BLaER1 (cell line): ENCODE results near the gene SLC16A7.
"Not testable (repeated sequence)": the region's sequence is repeated elsewhere in the genome, so short reads cannot be mapped to it uniquely, and the experiment has no call there.

ENCODE experiments used
- H3K27ac ChIP-seq: shearing (Covaris generic); formaldehyde crosslinking; 2 replicates; pipeline ENCODE4 v1.8.1; 2022
- H3K27me3 ChIP-seq: shearing (Covaris generic); formaldehyde crosslinking; 2 replicates; pipeline ENCODE4 v1.8.1; 2022
- H3K36me3 ChIP-seq: shearing (Covaris generic); formaldehyde crosslinking; 2 replicates; pipeline ENCODE4 v1.8.1; 2022
- H3K4me1 ChIP-seq: shearing (Covaris generic); formaldehyde crosslinking; 2 replicates; pipeline ENCODE4 v1.8.1; 2022
- H3K4me2 ChIP-seq: shearing (Covaris generic); formaldehyde crosslinking; 2 replicates; pipeline ENCODE4 v1.8.1; 2022
- H3K4me3 ChIP-seq: shearing (Covaris generic); formaldehyde crosslinking; 2 replicates; pipeline ENCODE4 v1.8.1; 2022
- H3K9ac ChIP-seq: shearing (Covaris generic); formaldehyde crosslinking; 2 replicates; pipeline ENCODE4 v1.8.1; 2022
- H3K9me3 ChIP-seq: shearing (Covaris generic); formaldehyde crosslinking; 2 replicates; pipeline ENCODE4 v1.8.1; 2022
- H4K20me1 ChIP-seq: shearing (Covaris generic); formaldehyde crosslinking; 2 replicates; pipeline ENCODE4 v1.8.1; 2022
- Cebpa-rat ChIP-seq: shearing (Covaris generic); IDR thresholded peaks from 2 replicates; pipeline ENCODE4 v1.8.1; 2022

The SLC16A7 gene

GRCh38 chr12:59583003-59583712 is 12.7 kb upstream of the SLC16A7 start:
- no peak for TF ChIP-seq Cebpa-rat
- no peaks in the 10 kb centered on the region for H3K27me3 ChIP-seq
- H3K4me2 ChIP-seq = no peak overlapping the region
- 0 out of 2 replicates have a peak, but pooled peaks cover 5% of the 10 kb centered on the region for H3K4me1 ChIP-seq
- H4K20me1 ChIP-seq = no peaks in the 10 kb centered on the region
- H3K36me3 ChIP-seq = no peaks in the 10 kb centered on the region
- H3K27ac ChIP-seq = no peak overlapping the region
- H3K9ac ChIP-seq = no peak overlapping the region
- no peaks in the 10 kb centered on the region for H3K9me3 ChIP-seq
- no peak overlapping the region for H3K4me3 ChIP-seq

- no peaks in the 10 kb centered on the region for H3K4me1 ChIP-seq
- H3K9ac ChIP-seq = no peak overlapping the region
- H3K27me3 ChIP-seq = no peaks in the 10 kb centered on the region
- no peak overlapping the region for H3K4me3 ChIP-seq
- no peak overlapping the region for H3K27ac ChIP-seq
- no peak overlapping the region for H3K4me2 ChIP-seq
- no peaks in the 10 kb centered on the region for H3K36me3 ChIP-seq
- H3K9me3 ChIP-seq = no peaks in the 10 kb centered on the region
- no peaks in the 10 kb centered on the region for H4K20me1 ChIP-seq
- no peak for TF ChIP-seq Cebpa-rat
These were observed 8.1 kb upstream of the SLC16A7 start for GRCh38 chr12:59587710-59588109.

- Histone ChIP-seq H3K27me3 (no peaks in the 10 kb centered on the region), H3K27ac (no peak overlapping the region), H4K20me1 (no peaks in the 10 kb centered on the region), H3K4me2 (no peak overlapping the region), H3K36me3 (no peaks in the 10 kb centered on the region), H3K9ac (no peak overlapping the region), H3K4me1 (peaks cover 22% of the 10 kb centered on the region), H3K4me3 (no peak overlapping the region), H3K9me3 (no peaks in the 10 kb centered on the region)
- no peak for TF ChIP-seq Cebpa-rat
These were observed 2.1 kb upstream of the SLC16A7 start for GRCh38 chr12:59593761-59594160.

GRCh38 chr12:59594943-59595500 is 807 bp upstream of the SLC16A7 start:
- Histone ChIP-seq H3K9me3 (no peaks in the 10 kb centered on the region), H3K27ac (peak overlapping the region; percentile 36; the same call in 1 of the 2 replicates), H3K4me2 (peak overlapping the region; percentile 84), H3K36me3 (no peaks in the 10 kb centered on the region), H3K9ac (peak overlapping the region; percentile 68), H3K4me3 (peak overlapping the region; percentile 79), H3K27me3 (no peaks in the 10 kb centered on the region), H3K4me1 (peaks cover 22% of the 10 kb centered on the region), H4K20me1 (no peaks in the 10 kb centered on the region)
- no peak for TF ChIP-seq Cebpa-rat

GRCh38 chr12:59595565-59595882 is 305 bp upstream of the SLC16A7 start:
- no peaks in the 10 kb centered on the region for H3K9me3 ChIP-seq
- no peaks in the 10 kb centered on the region for H3K36me3 ChIP-seq
- peaks cover 22% of the 10 kb centered on the region for H3K4me1 ChIP-seq
- peak overlapping the region; percentile 84 for H3K4me2 ChIP-seq
- no peaks in the 10 kb centered on the region for H4K20me1 ChIP-seq
- H3K9ac ChIP-seq = peak overlapping the region; percentile 68
- no peaks in the 10 kb centered on the region for H3K27me3 ChIP-seq
- no peak for TF ChIP-seq Cebpa-rat
- H3K4me3 ChIP-seq = peak overlapping the region; percentile 79
- peak overlapping the region; percentile 36; the same call in 1 of the 2 replicates for H3K27ac ChIP-seq

GRCh38 chr12:59597385-59597781 is 1.6 kb downstream of the SLC16A7 start:
- Histone ChIP-seq H3K9ac (peak overlapping the region; percentile 90), H3K27ac (peak overlapping the region; percentile 95), H3K4me2 (peak overlapping the region; percentile 80), H4K20me1 (no peaks in the 10 kb centered on the region), H3K9me3 (no peaks in the 10 kb centered on the region), H3K36me3 (no peaks in the 10 kb centered on the region), H3K4me3 (peak overlapping the region; percentile 79), H3K4me1 (peaks cover 22% of the 10 kb centered on the region), H3K27me3 (no peaks in the 10 kb centered on the region)
- TF ChIP-seq Cebpa-rat = peak; percentile 56; the same call in 1 of the 2 replicates

- no peaks in the 10 kb centered on the region for H3K36me3 ChIP-seq
- H3K9ac ChIP-seq = no peak overlapping the region
- no peak overlapping the region for H3K4me3 ChIP-seq
- no peaks in the 10 kb centered on the region for H3K9me3 ChIP-seq
- H3K4me2 ChIP-seq = no peak overlapping the region
- H3K27me3 ChIP-seq = no peaks in the 10 kb centered on the region
- H3K4me1 ChIP-seq = peaks cover 13% of the 10 kb centered on the region
- no peak overlapping the region for H3K27ac ChIP-seq
- no peak for TF ChIP-seq Cebpa-rat
- no peaks in the 10 kb centered on the region for H4K20me1 ChIP-seq
These were observed 4.3 kb downstream of the SLC16A7 start for GRCh38 chr12:59600171-59600570.

- no peak for TF ChIP-seq Cebpa-rat
- no peak overlapping the region for H3K9ac ChIP-seq
These were observed 7.9 kb downstream of the SLC16A7 start for GRCh38 chr12:59603754-59604153.

GRCh38 chr12:59612823-59613434 is 17.1 kb downstream of the SLC16A7 start:
- not testable (repeated sequence) for H3K4me1 ChIP-seq, H3K4me3 ChIP-seq, H3K4me2 ChIP-seq, H3K27me3 ChIP-seq, H3K9ac ChIP-seq, H4K20me1 ChIP-seq, H3K27ac ChIP-seq
- peaks cover 31% of the 10 kb centered on the region for H3K9me3 ChIP-seq
- peaks cover 26% of the 10 kb centered on the region for H3K36me3 ChIP-seq

More at GRCh38 chr12:59603754-59604153, 7.9 kb downstream of the SLC16A7 start:
- Histone ChIP-seq H3K36me3 (no peaks in the 10 kb centered on the region), H3K9me3 (no peaks in the 10 kb centered on the region), H4K20me1 (no peaks in the 10 kb centered on the region), H3K4me3 (no peak overlapping the region), H3K4me1 (no peaks in the 10 kb centered on the region), H3K27ac (no peak overlapping the region), H3K4me2 (no peak overlapping the region), H3K27me3 (no peaks in the 10 kb centered on the region)

GRCh38 chr12:59615392-59616165 is 19.8 kb downstream of the SLC16A7 start:
- TF ChIP-seq Cebpa-rat = no peak
- Histone ChIP-seq H3K4me3 (no peak overlapping the region), H3K27ac (no peak overlapping the region), H4K20me1 (no peaks in the 10 kb centered on the region), H3K36me3 (peaks cover 26% of the 10 kb centered on the region), H3K4me1 (no peaks in the 10 kb centered on the region), H3K27me3 (no peaks in the 10 kb centered on the region), H3K9me3 (peaks cover 29% of the 10 kb centered on the region), H3K9ac (no peak overlapping the region), H3K4me2 (no peak overlapping the region)
